GM21825 (cell line): ENCODE measurements around the gene WFDC5.

Experiments used
- ATAC-seq: cut with Tn5 transposase; IDR thresholded peaks from one replicate; pipeline ENCODE4 v1.9.1; 2021; ENCODE audit warnings: mild to moderate bottlenecking, moderate library complexity; ENCODE audit not compliant: unreplicated experiment

The WFDC5 gene

DNA sequence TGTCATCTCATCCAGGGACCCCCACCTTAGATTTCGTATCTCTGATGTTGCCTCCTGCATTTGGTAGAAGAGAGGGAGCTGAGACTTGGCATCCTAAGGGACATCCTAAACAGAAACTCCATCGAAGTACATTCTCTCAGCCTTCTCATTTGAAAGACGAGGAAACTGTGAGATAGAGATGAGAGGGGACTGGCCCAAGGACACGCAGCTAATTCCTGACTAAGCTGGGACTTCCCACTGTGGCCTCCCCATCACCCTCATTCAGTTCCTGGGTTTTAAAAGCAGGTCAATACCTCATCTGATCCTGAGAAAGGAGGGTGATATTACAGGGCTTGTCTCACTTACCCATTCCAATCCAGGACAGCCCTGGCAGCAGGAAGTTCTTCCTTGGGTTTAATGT lies 855 bp upstream of the WFDC5 start:
- no peak for ATAC-seq

DNA sequence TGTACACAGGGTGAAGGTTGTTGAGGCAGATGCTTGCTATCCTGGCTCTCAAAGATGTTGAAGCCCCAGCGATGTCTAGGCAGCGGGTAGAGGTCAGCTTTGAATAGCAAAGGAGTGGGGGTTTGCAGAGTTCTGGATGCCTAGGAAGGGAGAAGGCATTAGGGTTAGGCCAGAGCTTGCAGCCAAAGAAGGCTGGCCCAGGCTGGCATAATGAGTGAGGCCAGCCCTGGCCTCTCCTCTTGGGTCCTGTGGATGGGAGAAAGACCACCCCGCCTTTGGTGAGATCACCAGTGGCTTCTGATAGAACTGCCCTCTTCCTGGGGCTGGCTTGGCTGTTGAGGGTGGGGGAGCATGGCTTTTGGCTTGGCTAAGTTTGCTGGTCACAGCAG lies 406 bp upstream of the WFDC5 start:
- no peak for ATAC-seq

DNA sequence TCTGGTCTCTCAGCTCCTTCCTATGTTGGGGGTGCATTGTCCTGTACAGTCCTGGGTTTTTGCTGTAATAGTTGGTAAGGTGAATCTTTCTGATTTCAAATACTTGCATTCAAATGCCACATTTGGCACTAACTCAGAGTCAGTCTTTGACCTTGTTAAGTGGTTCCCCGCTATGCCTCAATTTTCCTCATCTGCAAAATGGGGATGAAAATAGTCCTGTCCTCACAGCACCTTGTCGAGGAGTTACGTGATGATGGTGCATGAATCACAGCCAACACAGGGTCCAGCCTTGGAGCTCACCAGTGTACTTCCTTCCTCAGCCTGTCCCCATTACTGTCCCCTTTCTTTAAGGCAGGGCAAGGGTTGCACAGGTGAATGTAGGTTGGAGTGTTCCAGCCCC lies 1.1 kb downstream of the WFDC5 start:
- ATAC-seq, result no peak

GRCh38 chr20:45112754-45113153 lies 2.2 kb downstream of the WFDC5 start:
- no peak for ATAC-seq

- ATAC-seq, result no peak
Measured at GRCh38 chr20:45111799-45112471, 3.0 kb downstream of the WFDC5 start.

- no peak for ATAC-seq
Measured at GRCh38 chr20:45111285-45111684, 3.7 kb downstream of the WFDC5 start.

DNA sequence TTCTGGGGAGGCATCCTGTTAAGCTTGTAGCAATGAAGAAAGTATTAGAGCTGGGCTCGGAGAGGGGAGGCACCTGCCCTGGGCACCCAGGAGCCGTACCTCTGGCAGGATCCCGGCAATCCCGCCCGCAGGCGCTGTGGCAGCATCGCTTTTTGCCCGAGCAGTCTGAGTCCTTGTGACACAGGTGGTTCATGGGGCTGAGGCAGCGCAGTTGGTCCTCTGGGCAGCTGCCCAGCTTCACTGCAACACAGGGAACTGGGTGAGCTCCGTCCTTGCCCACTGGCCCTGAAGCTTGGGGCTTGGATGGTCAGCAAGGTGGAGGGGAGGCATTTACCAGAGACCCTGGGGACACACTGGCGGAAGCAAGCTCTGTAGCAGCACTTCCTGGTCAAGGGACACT lies 4.7 kb downstream of the WFDC5 start:
- ATAC-seq, result no peak

DNA sequence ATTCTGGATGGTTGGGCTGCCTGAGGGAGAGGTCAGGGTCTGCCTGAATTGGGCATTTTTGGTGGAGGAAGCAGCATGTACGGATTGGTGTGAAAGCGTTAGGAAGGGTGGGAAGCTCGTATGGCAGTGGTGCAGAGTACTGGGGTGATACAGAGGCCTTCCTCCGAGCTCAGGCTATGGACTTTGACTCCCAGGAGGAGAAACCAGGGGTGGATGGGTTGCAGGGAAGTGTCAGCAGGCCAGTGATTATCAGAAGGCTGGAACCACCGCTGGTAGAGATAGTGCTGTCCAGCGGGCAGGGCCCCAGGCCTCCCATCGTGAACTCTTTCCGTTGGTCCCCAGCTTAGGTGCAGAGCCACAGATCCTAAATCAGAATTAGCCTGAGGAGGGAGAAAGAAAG lies 5.3 kb downstream of the WFDC5 start:
- ATAC-seq, result no peak

GRCh38 chr20:45105317-45105716 lies 9.7 kb downstream of the WFDC5 start:
- ATAC-seq, result no peak

DNA sequence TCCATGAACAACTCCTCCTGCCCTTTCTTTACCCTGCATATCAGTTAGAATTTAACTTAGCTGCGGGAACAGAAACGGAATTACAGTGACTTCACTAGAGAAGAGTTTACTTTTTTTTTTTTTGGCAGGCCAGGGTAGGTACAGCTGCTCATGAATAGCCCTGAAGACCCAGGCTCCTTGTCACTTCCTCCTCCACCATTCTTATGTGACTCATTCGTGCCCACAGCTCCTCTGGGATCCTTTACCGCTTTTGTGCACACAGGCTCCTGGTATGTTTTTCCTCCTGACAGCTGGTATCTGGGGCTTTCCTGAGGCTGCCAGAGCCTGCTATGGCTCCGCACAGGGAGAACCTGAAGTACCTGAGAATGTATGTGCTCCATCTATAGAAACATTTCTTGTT lies 10.2 kb downstream of the WFDC5 start:
- no peak for ATAC-seq

GRCh38 chr20:45103072-45103471 lies 11.9 kb downstream of the WFDC5 start:
- no peak for ATAC-seq

DNA sequence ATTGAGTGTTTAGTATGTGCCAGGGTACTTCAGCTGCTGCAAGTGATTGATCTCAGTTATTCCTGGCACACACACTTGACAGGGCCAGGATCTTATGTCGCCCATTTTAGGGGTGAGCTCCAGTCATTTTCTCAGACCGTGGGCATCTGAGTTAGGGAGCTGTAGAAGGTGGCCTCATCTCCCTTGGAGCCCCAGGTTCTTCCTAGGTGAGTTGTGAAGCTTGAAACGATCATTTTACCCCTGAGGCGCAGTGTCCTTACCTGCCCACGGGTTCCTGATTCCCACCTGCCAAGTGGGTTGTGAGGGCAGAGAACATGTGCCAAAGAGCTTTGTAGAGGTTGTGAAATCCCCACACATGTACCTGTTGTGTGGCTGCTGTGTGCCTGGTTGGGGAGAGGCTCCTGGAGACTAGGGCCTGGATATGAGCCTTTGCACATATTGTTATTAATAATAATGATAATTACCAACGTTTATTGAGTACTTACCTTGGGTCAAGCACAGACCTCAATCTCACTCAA lies 13.6 kb downstream of the WFDC5 start:
- ATAC-seq, result no peak

DNA sequence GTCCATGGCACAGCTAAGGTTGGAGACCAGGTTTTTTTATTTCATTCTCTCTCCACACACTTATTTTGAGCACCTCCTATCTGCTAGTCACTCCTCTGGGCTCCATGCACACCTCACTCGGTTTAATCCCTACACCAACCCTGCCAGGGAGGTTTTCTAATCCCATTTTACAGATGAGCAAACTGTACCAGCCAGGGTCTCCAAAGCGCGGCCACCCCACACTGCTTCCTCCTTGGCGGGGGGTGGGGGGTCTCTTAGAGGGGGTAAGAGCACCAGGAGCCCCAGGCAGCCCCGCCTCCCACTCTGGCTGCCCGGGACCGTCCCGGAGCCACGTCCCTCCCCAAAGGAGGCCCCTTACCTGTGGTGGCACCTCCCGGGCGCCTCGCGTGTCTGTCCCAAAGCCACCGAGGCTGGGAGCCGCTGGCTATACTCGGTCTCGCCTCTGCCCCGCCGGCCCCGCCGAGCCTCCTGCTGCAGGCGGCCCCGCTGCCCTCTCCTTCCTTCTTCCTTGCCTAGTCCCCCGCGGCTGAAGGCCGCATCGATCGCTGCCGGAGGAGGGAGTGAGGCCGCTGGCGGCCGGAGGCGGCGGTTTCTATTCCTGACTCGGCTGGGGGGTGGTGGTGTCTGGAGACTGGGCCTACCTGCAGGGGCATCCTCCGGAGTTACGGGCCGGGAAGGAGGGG lies 14.3 kb downstream of the WFDC5 start, which contains the start of gene KCNS1:
Gene KCNS1, minus strand, starts transcription at position 565 of the 683 bp plus-strand sequence. CDS start 1,891 bp downstream, outside the sequence.
- no peak for ATAC-seq

DNA sequence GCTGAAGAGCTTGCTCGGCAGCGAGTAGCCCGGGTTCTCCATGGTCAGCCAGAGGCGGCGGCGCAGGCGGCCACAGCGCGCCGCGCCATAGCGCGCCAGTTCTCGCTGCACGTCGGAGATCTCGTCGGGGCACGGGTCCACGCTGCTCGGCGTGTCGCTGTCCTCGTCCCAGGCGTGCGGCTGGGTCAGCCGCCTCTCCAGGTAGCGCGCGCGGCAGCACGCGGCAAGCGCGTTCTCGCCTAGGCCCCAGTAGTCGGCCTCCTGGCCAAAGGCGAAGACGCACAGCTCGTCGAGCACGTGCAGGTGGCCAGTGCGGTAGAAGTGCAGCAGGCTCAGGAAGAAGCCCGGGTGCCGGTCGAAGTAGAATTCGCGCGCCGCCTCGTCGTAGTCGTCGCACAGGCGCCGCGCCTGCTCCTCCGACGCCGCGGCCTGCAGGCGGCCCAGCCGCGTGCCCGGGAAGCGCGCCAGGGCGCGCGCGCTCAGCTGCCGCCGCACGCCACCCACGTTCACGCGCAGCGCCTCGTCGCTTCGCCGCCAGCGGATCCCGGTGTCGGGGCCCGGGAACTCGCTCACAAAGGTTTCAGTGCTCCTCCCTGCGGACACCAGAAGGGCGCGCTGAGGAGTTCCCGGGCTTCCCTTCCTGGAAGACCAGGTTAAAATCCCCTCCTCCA lies 16.7 kb downstream of the WFDC5 start:
- ATAC-seq, result no peak

- ATAC-seq, result no peak
Measured at GRCh38 chr20:45097485-45098102, 17.4 kb downstream of the WFDC5 start.

DNA sequence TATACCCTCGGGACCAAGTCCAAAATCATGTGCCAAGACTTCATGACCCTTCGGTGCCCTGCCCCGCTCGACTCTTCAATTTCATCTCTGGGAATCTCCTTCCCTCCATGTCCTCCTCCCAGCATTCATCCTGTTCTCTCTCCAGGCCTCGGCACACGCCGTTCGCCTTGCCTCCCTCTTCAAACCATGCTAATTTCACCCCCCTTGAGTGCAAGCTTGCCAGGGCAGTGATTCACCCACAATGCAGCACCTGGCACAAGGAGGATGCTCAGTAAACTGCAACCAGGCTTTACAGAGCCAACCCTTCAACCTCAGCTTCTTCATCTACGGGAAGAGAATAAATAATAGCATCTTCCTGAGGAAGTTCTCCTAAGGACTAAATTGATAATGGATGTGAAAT lies 18.2 kb downstream of the WFDC5 start:
- ATAC-seq, result no peak

GRCh38 chr20:45095805-45096238 lies 19.2 kb downstream of the WFDC5 start:
- ATAC-seq, result no peak

DNA sequence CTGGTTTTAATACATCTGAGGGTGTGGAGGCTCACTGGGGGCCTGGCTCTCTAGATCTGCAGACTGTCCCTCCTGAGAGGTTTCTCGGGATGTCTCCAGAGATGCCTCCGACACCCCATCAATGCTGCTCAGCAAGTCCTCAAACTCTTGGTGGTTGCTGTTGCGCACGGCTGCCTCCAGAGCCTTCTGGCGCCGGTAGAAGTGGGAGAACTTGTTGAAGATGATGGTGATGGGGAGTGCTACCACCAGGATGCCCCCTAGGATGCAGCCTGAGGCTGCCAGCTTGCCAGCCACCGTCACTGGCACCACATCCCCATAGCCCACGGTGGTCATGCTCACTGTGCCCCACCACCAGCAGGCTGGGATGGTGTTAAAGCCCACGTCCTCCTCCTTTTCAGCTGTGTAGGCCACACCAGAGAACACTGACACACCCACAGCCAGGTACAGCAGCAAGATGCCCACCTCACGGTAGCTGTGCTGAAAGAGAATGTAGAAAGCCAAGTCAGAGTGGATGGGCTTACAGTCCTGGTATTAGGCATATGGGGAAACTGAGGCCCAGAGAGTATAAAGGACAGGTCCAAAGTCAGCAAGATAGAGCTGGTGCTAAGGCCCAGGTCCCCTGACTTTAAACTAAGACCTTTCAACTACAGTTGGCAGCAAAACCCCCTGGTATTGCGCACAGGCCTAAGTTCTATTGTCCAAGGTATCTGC lies 20.0 kb downstream of the WFDC5 start:
- ATAC-seq, result no peak

DNA sequence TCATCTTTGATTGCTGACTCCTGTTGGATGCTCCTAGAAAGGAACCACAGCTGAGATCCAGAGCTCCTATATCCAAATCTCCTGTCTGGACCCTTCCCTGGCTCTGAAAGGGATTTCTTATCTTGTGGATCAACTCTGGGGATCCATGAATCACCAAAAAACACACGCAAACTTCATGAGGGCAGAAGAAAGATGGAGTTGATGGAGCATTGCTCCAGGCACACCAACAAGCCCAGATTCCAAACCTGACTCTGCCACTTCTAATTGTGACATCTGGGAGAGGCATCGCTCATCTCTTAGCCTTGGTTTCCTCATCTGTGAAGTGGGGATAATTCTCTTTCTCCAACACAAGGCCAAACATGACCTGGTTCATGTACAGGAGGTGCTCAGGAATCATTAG lies 20.8 kb downstream of the WFDC5 start:
- ATAC-seq, result no peak

DNA sequence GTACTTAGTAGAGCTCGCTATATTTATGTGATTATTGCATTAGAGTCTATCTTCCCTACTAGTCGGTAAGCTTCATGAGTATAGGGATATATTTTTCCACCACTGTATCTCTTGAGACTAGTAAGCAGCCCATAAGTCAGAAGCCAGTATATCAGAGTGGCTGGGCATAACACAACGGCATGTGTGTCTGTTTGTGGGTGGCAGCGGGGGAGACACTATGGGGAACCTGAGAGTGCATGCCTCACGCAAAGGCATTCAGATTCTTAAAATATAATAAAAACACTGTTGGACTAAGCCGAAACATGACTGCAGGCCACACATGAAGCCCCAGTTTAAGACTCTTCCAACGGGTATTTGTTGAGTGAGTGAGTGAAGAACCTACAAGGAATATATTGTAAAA lies 22.1 kb downstream of the WFDC5 start:
- ATAC-seq, result no peak

GRCh38 chr20:45091366-45091765 lies 23.6 kb downstream of the WFDC5 start:
- no peak for ATAC-seq
